KMS-11 (cell line): ENCODE results near the gene PKN3.

Experiments used
- H2AFZ ChIP-seq: fragments of 200-600 bp; sonication (generic); 2 replicates; pipeline ENCODE4 v1.6.1; 2016; ENCODE audit warnings: antibody characterized with exemption, mixed run types, low read depth
- H3K27ac ChIP-seq: fragments of 200-600 bp; sonication (generic); 2 replicates; pipeline ENCODE4 v1.6.1; 2016; ENCODE audit warnings: mild to moderate bottlenecking, mixed run types
- H3K27me3 ChIP-seq: fragments of 200-600 bp; sonication (generic); 2 replicates; pipeline ENCODE4 v1.6.1; 2017; ENCODE audit warnings: mild to moderate bottlenecking, low read depth, mixed run types, moderate library complexity; ENCODE audit not compliant: insufficient read depth
- H3K36me3 ChIP-seq: fragments of 200-600 bp; sonication (generic); 2 replicates; pipeline ENCODE4 v1.6.1; 2017; ENCODE audit warnings: mild to moderate bottlenecking, mixed run types; ENCODE audit not compliant: insufficient read depth
- H3K4me1 ChIP-seq: fragments of 200-600 bp; sonication (generic); 2 replicates; pipeline ENCODE4 v1.6.1; 2016; ENCODE audit warnings: mild to moderate bottlenecking, low read depth, mixed run types; ENCODE audit not compliant: poor library complexity, severe bottlenecking
- H3K4me2 ChIP-seq: fragments of 200-600 bp; sonication (generic); 2 replicates; pipeline ENCODE4 v1.7.0; 2016; ENCODE audit warnings: mild to moderate bottlenecking, mixed run types
- H3K4me3 ChIP-seq: fragments of 200-600 bp; sonication (generic); IDR thresholded peaks from 2 replicates; pipeline ENCODE4 v1.6.1; 2017; ENCODE audit warnings: low read depth, low read length, mixed read lengths; ENCODE audit not compliant: insufficient read depth
- H3K79me2 ChIP-seq: fragments of 200-600 bp; sonication (generic); 2 replicates; pipeline ENCODE4 v1.6.1; 2016; ENCODE audit warnings: low read depth, mixed run types; ENCODE audit not compliant: insufficient read depth
- H3K9ac ChIP-seq: fragments of 200-600 bp; sonication (generic); 2 replicates; pipeline ENCODE4 v1.6.1; 2016; ENCODE audit warnings: mild to moderate bottlenecking, mixed run types
- H4K20me1 ChIP-seq: fragments of 200-600 bp; sonication (generic); 2 replicates; pipeline ENCODE4 v1.6.1; 2016; ENCODE audit warnings: mild to moderate bottlenecking, mixed run types; ENCODE audit not compliant: insufficient read depth
- TF ChIP-seq, protein P1 (sequence below): fragments of 200-600 bp; sonication (generic); conservative IDR thresholded peaks from 2 replicates; pipeline ENCODE4 v1.6.1; 2017; ENCODE audit warnings: low read depth, mild to moderate bottlenecking, antibody characterized with exemption, low read length, moderate library complexity, mixed read lengths

The PKN3 gene

DNA sequence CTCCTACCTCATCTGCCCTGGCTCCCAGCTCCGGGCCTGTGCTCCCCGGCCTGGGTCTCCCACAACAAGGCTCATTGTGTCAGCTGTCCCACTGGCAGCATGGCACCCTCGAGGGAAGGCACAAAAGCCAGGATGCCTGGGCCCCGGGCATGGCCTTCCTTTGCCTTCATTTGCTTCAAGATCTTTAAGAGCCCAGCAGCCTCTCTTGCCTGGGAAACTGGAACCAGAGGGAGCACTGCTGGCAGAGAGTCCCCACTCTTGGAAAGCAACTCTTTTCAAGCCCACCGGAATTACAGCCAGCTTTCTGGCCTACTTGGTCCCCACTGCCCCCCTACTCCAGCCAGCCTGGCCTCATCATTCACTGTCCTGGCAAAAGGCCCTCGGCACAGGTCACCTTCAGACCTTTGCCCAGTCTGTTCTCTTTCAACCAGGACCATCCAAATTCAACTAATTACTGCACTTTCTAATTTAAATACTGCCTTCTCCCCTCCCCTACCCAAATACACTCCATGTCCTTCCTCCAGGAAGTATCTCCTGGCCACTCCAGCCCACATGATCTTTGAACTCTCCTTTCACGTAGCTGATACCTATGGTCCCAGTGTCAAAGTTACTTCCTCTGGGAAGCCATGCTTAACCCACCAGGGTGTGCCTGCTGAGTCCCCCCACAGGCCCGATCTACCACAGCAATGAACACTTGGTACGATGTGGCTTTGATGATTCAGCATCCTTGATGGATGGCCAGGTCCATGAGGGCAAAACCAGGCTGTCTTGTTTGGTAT lies 60.6 kb downstream of the PKN3 start:
- TF ChIP-seq, protein P1, sequence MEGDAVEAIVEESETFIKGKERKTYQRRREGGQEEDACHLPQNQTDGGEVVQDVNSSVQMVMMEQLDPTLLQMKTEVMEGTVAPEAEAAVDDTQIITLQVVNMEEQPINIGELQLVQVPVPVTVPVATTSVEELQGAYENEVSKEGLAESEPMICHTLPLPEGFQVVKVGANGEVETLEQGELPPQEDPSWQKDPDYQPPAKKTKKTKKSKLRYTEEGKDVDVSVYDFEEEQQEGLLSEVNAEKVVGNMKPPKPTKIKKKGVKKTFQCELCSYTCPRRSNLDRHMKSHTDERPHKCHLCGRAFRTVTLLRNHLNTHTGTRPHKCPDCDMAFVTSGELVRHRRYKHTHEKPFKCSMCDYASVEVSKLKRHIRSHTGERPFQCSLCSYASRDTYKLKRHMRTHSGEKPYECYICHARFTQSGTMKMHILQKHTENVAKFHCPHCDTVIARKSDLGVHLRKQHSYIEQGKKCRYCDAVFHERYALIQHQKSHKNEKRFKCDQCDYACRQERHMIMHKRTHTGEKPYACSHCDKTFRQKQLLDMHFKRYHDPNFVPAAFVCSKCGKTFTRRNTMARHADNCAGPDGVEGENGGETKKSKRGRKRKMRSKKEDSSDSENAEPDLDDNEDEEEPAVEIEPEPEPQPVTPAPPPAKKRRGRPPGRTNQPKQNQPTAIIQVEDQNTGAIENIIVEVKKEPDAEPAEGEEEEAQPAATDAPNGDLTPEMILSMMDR: no peak
- Histone ChIP-seq H3K4me3 (no peak overlapping the region), H3K27me3 (no peaks in the 10 kb centered on the region), H3K27ac (no peak overlapping the region), H2AFZ (no peak overlapping the region), H3K79me2 (no peaks in the 10 kb centered on the region), H3K4me1 (no peaks in the 10 kb centered on the region), H3K36me3 (no peaks in the 10 kb centered on the region), H3K4me2 (no peak overlapping the region), H4K20me1 (no peaks in the 10 kb centered on the region), H3K9ac (no peak overlapping the region)

DNA sequence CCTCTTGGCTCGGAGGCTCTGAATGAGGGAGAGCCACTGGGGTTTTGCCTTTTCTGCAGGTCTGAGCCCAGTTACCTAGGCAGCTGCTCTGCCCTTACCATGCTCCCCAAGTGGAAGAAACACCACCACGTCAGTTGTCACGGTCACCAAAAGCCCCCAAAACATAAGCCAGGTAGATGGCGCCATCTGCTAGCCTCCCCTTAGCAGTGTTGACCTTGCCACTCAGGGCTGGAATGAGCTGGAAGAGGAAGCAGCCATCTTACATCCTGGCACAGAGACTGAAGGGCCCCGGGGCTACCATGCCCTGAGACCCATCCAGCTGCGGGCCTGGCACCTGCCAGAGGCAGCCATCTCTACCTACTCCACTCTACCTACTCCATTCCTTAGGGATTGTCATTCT lies 62.1 kb downstream of the PKN3 start:
- Histone ChIP-seq H4K20me1 (no peaks in the 10 kb centered on the region), H3K36me3 (no peaks in the 10 kb centered on the region), H3K79me2 (no peaks in the 10 kb centered on the region), H3K4me1 (no peaks in the 10 kb centered on the region), H3K27ac (no peak overlapping the region), H3K9ac (no peak overlapping the region), H3K4me3 (no peak overlapping the region), H3K27me3 (no peaks in the 10 kb centered on the region), H2AFZ (no peak overlapping the region), H3K4me2 (no peak overlapping the region)
- TF ChIP-seq, protein P1: no peak

DNA sequence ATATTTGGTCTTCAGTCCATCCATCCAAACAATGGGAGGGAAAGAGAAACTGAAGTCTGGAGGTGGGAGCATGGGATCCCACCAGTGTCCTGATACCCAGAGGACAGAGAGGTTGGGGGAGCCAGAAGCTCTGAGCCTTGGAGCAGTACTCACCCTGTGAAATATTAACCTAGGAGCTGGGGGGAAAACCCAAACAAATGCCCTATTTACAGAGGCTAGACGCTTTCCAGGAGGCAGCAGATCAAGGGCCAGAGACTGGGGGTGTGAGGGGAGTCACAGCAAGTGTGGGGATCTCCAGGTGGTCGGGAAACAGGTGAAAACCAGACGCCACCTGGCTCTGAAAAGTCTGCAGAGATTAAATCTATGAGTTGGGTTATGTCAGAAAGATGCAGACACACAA lies 63.2 kb downstream of the PKN3 start:
- Histone ChIP-seq H3K27ac (no peak overlapping the region), H4K20me1 (no peaks in the 10 kb centered on the region), H3K27me3 (no peaks in the 10 kb centered on the region), H3K9ac (no peak overlapping the region), H2AFZ (no peak overlapping the region), H3K4me1 (peaks cover 3% of the 10 kb centered on the region), H3K79me2 (no peaks in the 10 kb centered on the region), H3K4me2 (no peak overlapping the region), H3K36me3 (no peaks in the 10 kb centered on the region), H3K4me3 (no peak overlapping the region)
- TF ChIP-seq, protein P1: no peak

DNA sequence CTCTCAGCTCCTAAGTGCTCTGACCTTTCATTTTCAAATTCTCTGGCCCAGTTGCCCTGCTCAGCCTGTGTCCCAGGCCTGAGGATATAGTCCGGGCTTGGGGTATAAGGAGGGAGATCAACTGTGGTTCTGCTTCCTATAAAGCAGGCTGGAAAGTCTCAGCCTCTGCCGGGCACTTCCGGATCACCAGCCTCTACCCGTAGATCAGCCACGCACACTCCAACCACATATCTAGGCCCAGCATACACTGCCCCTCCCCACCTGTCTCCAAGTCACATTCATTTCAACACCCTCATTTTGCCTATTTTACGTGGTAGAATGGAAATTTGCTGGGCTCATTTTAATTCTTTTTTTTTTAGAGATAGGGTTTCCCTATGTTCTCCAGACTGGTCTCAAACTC lies 66.3 kb downstream of the PKN3 start:
- no peak overlapping the region for H2AFZ ChIP-seq
- H3K36me3 ChIP-seq: no peaks in the 10 kb centered on the region
- peaks cover 11% of the 10 kb centered on the region for H3K4me1 ChIP-seq
- H3K79me2 ChIP-seq: no peaks in the 10 kb centered on the region
- no peak overlapping the region for H3K9ac ChIP-seq
- H3K27ac ChIP-seq: no peak overlapping the region
- TF ChIP-seq, protein P1: no peak
- no peaks in the 10 kb centered on the region for H4K20me1 ChIP-seq
- no peaks in the 10 kb centered on the region for H3K27me3 ChIP-seq
- no peak overlapping the region for H3K4me2 ChIP-seq
- no peak overlapping the region for H3K4me3 ChIP-seq
